Kidney epithelial cell (primary cell): ENCODE measurements around the gene HLCS. TPM values are rescaled to one million over a fixed set of nuclear protein-coding genes. Genes with fewer than 3 reads are reported as not detected.

Experiments used
- DNase-seq: peaks from one replicate; pipeline ENCODE4 v3.0.0-alpha.2; 2010; ENCODE audit warnings: low read depth
- H3K27me3 ChIP-seq: 2 replicates; pipeline ENCODE4 v1.6.0; 2011; ENCODE audit warnings: low read length; ENCODE audit not compliant: control insufficient read depth, insufficient read depth
- H3K36me3 ChIP-seq: 2 replicates; pipeline ENCODE4 v1.5.1; 2011; ENCODE audit warnings: low read length; ENCODE audit not compliant: control insufficient read depth, insufficient read depth
- H3K4me3 ChIP-seq: 2 replicates; pipeline ENCODE4 v1.5.1; 2011; ENCODE audit warnings: low read depth, mild to moderate bottlenecking, control low read depth, low read length
- total RNA-seq: library from RNA; depleted of rRNA; stranded (reverse); fragments of >200 nt; gene quantifications from 2 replicates; pipeline ENCODE4 v1.2.3, GENCODE V29; 2015
- TF ChIP-seq, protein P1 (sequence below): IDR thresholded peaks from 2 replicates; pipeline ENCODE4 v1.5.1; 2011; ENCODE audit warnings: mild to moderate bottlenecking, moderate library complexity, low read length, control low read depth, inconsistent platforms; ENCODE audit not compliant: insufficient read depth, poor library complexity, severe bottlenecking

HLCS gene
- total RNA-seq, 1 donor from 2014 or later, result 26.7 TPM

DNA sequence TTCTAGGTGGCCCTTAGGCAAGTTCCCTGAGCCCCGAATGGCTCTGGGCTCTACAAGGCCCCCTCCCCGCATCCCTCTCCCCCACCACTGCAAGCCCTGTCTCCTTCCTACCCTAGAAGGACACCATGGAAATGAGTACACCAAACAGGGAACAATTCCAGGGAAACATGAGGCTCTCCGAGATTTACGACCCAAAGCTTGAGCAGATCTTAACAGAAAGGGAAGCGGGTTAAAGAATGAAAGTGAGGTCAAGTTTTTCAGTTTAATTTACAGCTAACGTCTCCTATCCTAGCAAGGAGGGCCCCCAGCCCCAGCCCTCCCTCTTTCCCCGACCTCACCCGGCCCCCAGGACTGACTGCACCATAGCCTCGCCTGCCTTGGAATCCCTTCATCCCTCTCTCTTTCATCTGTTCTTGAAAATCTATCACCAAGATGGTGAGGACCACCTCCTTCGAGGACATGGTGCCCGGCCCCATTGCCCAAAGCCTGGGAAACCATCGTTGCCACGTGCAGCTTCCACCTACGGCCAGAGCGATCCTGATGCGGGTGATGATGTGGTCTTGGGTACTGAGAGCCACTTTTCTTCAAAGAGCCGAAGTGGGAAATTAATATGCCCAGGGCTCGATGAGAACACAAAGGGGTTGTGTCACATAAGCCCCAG lies 237.0 kb downstream of the HLCS start:
- Histone ChIP-seq H3K27me3 (peaks cover 27% of the 10 kb centered on the region), H3K36me3 (no peaks in the 10 kb centered on the region)
- no peak for DNase-seq

DNA sequence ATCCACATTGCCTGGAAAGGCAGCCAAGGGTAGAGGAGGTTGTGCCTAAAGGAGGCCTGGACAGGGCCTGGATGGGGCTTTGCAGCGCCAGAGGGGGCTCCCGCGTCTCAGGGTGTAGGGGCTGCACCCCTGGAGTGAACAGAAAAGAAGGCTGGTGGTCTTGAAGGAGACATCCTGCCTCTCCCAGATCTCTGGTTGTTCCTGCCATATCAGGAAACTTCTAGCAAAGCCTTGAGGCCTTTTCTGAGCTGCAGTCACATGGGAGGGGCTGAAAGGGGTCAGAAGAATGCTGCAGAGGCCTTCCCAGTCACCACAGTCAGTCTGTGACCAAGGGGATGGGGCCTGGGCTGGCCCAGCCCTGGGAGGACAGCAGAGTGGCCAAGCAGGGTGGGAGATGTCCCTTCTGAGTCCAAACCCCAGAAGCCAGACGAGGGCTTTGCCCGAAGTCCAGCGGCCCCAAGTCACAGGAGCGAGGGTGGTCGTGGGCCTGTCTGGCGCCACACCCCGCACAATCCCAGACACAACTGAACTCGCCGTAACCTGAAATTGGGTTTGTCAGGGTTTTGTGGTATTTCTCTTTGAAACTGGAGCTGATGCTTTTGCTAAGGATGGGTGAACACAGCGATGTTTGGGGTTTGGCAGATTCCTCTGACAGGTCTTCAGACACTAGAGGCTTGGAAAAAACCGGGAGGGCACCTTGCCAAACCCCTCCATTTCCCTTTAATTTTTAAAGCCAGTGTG lies 237.9 kb downstream of the HLCS start:
- peaks cover 27% of the 10 kb centered on the region for H3K27me3 ChIP-seq
- peak; percentile 29 for DNase-seq
- no peaks in the 10 kb centered on the region for H3K36me3 ChIP-seq
- TF ChIP-seq, protein P1, sequence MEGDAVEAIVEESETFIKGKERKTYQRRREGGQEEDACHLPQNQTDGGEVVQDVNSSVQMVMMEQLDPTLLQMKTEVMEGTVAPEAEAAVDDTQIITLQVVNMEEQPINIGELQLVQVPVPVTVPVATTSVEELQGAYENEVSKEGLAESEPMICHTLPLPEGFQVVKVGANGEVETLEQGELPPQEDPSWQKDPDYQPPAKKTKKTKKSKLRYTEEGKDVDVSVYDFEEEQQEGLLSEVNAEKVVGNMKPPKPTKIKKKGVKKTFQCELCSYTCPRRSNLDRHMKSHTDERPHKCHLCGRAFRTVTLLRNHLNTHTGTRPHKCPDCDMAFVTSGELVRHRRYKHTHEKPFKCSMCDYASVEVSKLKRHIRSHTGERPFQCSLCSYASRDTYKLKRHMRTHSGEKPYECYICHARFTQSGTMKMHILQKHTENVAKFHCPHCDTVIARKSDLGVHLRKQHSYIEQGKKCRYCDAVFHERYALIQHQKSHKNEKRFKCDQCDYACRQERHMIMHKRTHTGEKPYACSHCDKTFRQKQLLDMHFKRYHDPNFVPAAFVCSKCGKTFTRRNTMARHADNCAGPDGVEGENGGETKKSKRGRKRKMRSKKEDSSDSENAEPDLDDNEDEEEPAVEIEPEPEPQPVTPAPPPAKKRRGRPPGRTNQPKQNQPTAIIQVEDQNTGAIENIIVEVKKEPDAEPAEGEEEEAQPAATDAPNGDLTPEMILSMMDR, result no peak
- H3K4me3 ChIP-seq, result no peak overlapping the region

More for the DNA sequence above, 237.0 kb downstream of the HLCS start:
- TF ChIP-seq, protein P1, result no peak
- no peak overlapping the region for H3K4me3 ChIP-seq

DNA sequence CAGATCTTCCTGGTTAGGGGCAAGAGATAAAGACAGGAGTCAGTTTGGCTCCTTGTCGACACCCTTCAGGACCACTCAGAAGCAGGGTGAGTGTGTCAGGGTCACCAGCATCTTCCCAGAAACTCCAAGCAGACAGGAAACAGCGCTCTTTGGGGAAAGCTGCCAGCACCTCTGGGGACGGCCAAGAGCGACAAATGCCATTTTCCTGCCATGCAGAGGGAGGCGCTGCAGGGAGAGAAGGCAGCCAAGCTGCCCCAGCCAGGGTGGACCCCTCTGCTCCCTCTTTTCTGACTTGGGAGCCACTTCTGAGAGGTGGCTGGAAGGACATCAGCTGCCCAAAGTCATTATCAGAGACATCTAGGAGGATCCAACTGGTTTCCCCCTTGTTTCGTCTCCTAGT lies 238.6 kb downstream of the HLCS start:
- Histone ChIP-seq H3K27me3 (peaks cover 27% of the 10 kb centered on the region), H3K36me3 (no peaks in the 10 kb centered on the region)
- no peak for DNase-seq

DNA sequence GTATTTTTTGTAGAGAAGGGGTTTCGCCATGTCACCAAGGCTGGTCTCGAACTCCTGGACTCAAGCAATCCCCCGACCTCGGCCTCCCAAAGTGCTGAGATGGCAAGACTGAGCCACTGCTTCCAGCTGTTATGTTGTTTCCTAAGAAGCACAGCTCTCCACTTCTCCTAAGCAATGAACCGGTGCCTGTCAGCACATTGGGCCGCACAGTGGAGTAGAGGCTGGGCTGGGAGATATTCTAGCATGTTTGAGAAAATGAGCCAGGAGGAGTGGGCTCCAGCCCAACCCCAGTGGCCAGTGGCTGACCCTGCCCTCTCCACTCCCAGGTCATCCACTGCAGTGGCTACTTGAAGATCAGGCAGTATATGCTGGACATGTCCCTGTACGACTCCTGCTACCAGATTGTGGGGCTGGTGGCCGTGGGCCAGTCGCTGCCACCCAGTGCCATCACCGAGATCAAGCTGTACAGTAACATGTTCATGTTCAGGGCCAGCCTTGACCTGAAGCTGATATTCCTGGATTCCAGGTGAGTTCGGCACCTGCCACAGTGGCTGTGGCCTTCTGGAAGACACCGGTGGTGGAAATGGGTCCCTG lies 240.6 kb downstream of the HLCS start:
- TF ChIP-seq, protein P1, result no peak
- DNase-seq, result no peak
- Histone ChIP-seq H3K36me3 (no peaks in the 10 kb centered on the region), H3K27me3 (peaks cover 17% of the 10 kb centered on the region), H3K4me3 (no peak overlapping the region)

More for the DNA sequence above, 238.6 kb downstream of the HLCS start:
- H3K4me3 ChIP-seq, result no peak overlapping the region
- TF ChIP-seq, protein P1, result no peak

DNA sequence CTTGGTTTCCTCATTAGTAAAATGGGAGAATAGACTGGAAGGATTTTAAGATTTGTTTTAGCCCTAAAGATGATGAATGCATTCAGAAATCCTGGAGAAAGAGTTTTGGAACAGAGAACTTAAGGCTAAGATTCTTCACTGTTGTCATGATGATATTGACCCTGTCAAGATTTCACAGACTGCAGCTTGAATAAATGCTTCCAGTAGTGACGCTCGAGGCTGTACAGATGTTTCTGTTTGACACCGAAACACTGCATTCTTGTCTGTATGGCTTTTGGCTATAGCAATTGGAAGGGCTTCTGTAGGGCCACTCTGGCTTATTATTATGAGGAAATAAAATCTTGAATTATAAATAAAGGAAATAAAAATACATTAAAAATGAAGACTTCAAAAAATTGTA lies 241.8 kb downstream of the HLCS start:
- Histone ChIP-seq H3K4me3 (no peak overlapping the region), H3K36me3 (no peaks in the 10 kb centered on the region), H3K27me3 (peaks cover 16% of the 10 kb centered on the region)
- DNase-seq, result no peak
- TF ChIP-seq, protein P1, result no peak
